ENCODE data around the gene NAA35.

Gene NAA35

DNA sequence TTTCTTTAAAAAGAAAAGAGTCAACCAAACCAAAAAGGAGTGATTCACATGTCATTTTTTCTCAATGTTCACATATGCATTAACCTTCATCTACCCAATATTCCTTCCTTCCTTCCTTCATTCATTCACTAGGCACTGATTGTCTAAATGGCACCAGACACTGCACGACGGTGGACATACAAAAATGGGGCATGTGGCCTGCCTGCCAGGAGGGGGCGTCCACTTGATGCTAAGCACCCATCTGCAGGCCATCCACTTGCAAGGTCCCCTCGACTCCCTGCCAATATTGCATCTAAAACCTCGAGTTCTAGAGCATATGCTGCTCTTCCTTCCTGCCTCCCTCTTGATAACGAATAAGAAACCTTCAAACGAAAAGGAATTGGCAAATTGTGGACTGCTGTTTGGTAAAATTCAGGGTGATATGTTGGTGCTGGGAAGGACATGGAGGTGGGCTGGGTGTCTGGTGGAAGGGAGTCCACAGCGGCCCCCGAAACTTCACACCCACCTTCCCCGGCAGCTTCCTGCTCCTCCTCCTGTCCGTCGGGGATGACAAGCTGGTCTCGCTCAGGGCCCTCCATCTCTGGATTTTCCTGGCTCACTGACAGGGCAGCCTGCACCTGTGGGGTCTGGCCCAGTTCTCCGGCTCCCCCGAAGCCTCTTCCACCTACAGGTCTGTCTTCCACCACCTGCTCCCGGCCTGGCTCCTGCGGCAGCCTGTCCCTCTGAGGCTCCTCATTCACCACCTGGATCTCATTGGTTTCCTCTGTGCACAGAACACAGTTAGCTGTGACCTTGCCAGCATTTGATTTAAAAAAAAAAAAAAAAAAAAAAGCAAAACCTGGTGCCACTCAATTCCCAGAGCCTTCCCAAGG lies 94.2 kb downstream of the NAA35 start:
- Histone ChIP-seq H3K36me3 (ENCODE audit: control insufficient read depth in 1 of 2, insufficient read depth in 2 of 2, low read length in 2 of 2) (peaks cover 0 to 20% of the 10 kb centered on the region in 2 donors), H3K4me3 (ENCODE audit: low read depth in 1 of 2, low read length in 2 of 2) (no peak overlapping the region), H3K4me1 (ENCODE audit: control insufficient read depth in 1 of 2, insufficient read depth in 2 of 2, low read length in 2 of 2) (no peaks in the 10 kb centered on the region), H3K9me3 (ENCODE audit: control insufficient read depth in 1 of 2, low read length in 2 of 2) (no peaks in the 10 kb centered on the region), H3K27me3 (ENCODE audit: low read depth, low read length) (no peaks in the 10 kb centered on the region), H3K27ac (ENCODE audit: low read length) (no peak overlapping the region)

DNA sequence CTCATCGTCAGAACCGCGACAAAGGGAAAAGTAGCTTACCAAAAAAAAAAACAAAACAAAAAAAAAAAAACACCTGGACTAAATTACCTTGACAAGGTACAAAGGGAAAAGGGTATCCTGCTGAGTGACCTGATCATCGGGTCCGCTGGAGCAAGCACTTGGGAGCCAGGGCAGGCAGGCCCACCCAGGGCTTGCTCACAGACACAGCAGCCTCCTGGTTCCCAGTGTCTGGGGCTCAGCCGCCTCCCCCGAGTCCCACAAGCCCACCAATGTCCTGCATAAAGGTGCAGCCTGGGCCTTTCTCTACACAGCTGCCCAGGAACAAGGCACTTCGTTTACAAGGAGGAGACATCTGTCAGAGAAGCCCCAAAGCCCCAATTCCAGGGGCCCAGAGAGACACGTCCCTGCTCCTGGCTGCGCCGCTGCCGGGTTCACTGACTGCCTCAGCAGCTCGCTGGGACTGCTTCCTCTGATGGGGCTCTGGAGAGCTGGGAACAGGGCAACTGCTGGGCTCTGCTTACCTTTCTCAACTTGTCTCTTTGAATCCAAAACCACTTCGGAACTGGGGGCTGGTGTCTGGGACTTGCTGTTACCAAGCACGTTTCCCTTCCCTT lies 95.0 kb downstream of the NAA35 start:
- Histone ChIP-seq H3K4me3 (ENCODE audit: low read depth in 1 of 2, low read length in 2 of 2) (no peak overlapping the region), H3K27me3 (ENCODE audit: low read depth, low read length) (no peaks in the 10 kb centered on the region), H3K9me3 (ENCODE audit: control insufficient read depth in 1 of 2, low read length in 2 of 2) (no peaks in the 10 kb centered on the region), H3K4me1 (ENCODE audit: control insufficient read depth in 1 of 2, insufficient read depth in 2 of 2, low read length in 2 of 2) (peaks cover 0 to under 1% of the 10 kb centered on the region in 2 donors), H3K27ac (ENCODE audit: low read length) (no peak overlapping the region), H3K36me3 (ENCODE audit: control insufficient read depth in 1 of 2, insufficient read depth in 2 of 2, low read length in 2 of 2) (peaks cover 0 to 20% of the 10 kb centered on the region in 2 donors)

DNA sequence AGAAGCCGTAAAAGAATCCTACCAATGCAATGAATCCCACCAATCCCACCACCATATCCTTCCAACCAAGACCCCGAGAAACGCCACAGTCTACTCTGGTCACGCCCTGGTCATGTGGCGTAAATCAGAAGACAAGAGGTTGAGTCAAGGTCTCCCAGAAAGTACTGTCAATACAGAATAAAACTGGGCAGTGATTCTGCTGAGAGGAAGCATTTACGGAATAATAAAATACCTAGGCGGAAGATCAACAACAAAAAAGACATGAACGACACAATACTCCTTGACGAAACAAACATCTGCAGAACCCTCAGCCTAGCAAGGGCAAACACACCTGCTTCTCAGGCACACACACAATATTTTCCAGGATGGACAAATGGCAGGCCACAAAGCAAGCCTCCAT lies 95.6 kb downstream of the NAA35 start:
- Histone ChIP-seq H3K27me3 (ENCODE audit: low read depth, low read length) (no peaks in the 10 kb centered on the region), H3K9me3 (ENCODE audit: control insufficient read depth in 1 of 2, low read length in 2 of 2) (no peaks in the 10 kb centered on the region), H3K36me3 (ENCODE audit: control insufficient read depth in 1 of 2, insufficient read depth in 2 of 2, low read length in 2 of 2) (peaks cover 0 to 20% of the 10 kb centered on the region in 2 donors), H3K4me1 (ENCODE audit: control insufficient read depth in 1 of 2, insufficient read depth in 2 of 2, low read length in 2 of 2) (peaks cover 0 to 7% of the 10 kb centered on the region in 2 donors), H3K4me3 (ENCODE audit: low read depth in 1 of 2, low read length in 2 of 2) (no peak overlapping the region), H3K27ac (ENCODE audit: low read length) (no peak overlapping the region)

DNA sequence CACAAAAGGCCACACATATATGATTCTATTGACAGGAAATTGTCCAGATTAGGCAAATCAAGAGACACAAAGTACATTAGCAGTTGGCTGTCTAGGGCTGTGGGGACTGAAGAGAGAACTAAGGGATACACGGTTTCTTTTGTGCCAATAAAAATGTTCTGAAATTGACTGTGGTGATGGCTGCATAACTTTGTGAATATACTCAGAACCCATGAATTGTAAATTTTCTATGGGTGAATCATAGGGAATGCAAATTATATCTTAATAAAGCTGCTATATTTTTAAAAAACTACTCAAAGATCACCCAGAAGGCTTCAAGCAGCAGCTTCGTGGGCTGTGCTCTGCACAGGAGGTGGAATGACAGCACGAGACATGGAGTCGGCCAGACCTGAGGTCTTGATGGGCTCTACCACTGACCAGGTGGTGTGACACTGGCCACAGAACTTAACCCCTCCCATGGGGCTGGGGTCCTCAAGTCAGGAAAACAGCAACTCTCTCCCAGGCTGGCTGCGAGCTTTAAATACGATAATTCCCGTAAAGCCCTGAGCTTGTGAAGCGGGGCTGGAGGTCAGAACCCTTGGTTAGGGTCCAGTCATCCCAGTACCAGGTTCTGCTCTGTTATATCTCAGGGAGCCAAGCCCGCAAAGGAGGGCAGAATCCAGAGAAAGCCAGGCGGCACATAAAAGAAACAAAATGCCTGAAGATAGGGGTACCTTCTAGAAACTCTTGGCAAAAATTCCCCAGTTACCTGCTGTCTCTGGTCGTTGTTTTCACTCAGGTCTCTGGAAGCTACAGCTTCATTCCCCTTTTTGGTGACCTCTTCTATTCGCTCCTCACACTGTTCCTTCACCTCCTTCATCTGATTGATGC lies 99.3 kb downstream of the NAA35 start:
- Histone ChIP-seq H3K27me3 (ENCODE audit: low read depth, low read length) (no peaks in the 10 kb centered on the region), H3K4me3 (ENCODE audit: low read depth in 1 of 2, low read length in 2 of 2) (no peak overlapping the region), H3K27ac (ENCODE audit: low read length) (no peak overlapping the region)

DNA sequence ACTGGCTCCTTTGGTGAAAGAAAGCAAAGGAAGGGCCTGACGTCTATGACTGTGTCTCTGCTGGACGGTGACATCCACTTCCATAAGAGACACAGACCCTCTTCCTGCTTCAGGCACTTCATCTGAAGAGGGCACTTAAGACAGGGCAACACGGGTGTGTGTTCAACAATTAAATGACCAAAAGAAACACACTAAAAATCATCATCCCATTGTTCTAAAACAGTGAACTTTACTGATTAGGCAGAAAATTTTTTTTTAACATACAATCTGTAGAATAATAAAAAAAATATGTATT lies 99.9 kb downstream of the NAA35 start:
- H3K27ac ChIP-seq (ENCODE audit: low read length), result no peak overlapping the region
- peaks cover 0 to 14% of the 10 kb centered on the region in 2 donors for H3K4me1 ChIP-seq (ENCODE audit: control insufficient read depth in 1 of 2, insufficient read depth in 2 of 2, low read length in 2 of 2)
- H3K36me3 ChIP-seq (ENCODE audit: control insufficient read depth in 1 of 2, insufficient read depth in 2 of 2, low read length in 2 of 2), result peaks cover 0 to 5% of the 10 kb centered on the region in 2 donors
- H3K27me3 ChIP-seq (ENCODE audit: low read depth, low read length), result no peaks in the 10 kb centered on the region
- no peaks in the 10 kb centered on the region for H3K9me3 ChIP-seq (ENCODE audit: control insufficient read depth in 1 of 2, low read length in 2 of 2)
- H3K4me3 ChIP-seq (ENCODE audit: low read depth in 1 of 2, low read length in 2 of 2), result no peak overlapping the region

More for the DNA sequence above, 99.3 kb downstream of the NAA35 start:
- Histone ChIP-seq H3K36me3 (ENCODE audit: control insufficient read depth in 1 of 2, insufficient read depth in 2 of 2, low read length in 2 of 2) (peaks cover 0 to 5% of the 10 kb centered on the region in 2 donors), H3K4me1 (ENCODE audit: control insufficient read depth in 1 of 2, insufficient read depth in 2 of 2, low read length in 2 of 2) (peaks cover 0 to 14% of the 10 kb centered on the region in 2 donors), H3K9me3 (ENCODE audit: control insufficient read depth in 1 of 2, low read length in 2 of 2) (no peaks in the 10 kb centered on the region)

DNA sequence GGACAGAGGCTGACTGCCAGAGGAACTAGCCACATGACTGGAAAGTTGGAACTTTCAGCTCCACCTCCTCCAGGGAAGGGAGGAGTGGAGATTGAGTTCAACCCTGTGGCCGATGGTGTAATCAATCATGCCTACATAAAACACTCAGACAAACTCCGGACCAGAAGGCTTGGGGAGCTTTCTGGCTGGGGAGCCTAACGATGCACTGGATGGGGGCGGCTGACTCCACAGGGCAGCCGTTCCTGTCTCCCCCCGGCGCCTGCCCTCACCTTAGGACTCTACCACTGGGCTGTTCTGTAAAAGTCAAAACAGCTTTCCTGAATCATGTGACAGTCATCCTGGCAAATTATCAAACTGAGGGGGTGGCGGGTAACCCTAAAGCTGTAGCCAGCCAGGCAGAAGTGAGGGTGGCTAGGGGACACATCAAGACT lies 100.4 kb downstream of the NAA35 start:
- peaks cover 0 to 14% of the 10 kb centered on the region in 2 donors for H3K4me1 ChIP-seq (ENCODE audit: control insufficient read depth in 1 of 2, insufficient read depth in 2 of 2, low read length in 2 of 2)
- no peak overlapping the region for H3K4me3 ChIP-seq (ENCODE audit: low read depth in 1 of 2, low read length in 2 of 2)
- no peak overlapping the region for H3K27ac ChIP-seq (ENCODE audit: low read length)
- peaks cover 0 to 2% of the 10 kb centered on the region in 2 donors for H3K36me3 ChIP-seq (ENCODE audit: control insufficient read depth in 1 of 2, insufficient read depth in 2 of 2, low read length in 2 of 2)
- H3K9me3 ChIP-seq (ENCODE audit: control insufficient read depth in 1 of 2, low read length in 2 of 2), result no peaks in the 10 kb centered on the region
- H3K27me3 ChIP-seq (ENCODE audit: low read depth, low read length), result no peaks in the 10 kb centered on the region

DNA sequence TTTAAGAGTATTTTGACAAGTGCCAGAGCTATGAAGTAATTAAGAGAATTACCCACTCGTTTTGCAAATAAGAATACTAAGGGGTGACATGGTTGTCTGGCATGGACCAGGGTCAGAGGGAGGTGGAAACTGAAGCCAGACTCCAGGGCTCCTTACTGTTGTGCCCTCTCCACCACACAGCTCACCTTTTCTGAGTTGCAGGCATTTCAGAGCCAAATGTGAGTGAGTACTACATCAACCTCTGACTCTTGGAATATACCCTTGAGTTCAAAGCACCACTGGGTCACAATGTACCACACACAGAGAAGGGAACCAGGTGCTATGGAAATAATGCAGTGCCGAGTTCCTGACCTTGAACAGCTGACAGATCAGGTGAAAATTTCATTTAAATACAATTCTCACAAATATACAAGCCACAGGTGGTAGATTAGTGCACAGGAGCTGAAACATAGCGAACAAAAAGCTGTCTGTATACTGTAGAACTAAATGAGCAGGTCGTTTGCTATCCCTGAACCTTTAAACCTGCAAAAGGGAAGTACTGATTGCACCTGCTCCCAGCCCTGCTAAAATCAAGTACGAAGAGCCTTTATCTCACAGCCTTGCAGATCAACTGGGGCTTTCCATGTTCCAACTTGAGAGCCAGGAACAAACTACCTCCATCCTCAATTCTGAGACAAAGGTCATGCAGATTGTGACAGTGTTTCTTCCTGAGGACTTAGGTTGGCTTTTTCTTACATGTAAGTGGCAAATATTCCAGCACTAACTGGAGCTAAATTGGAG lies 101.4 kb downstream of the NAA35 start:
- Histone ChIP-seq H3K4me3 (ENCODE audit: low read depth in 1 of 2, low read length in 2 of 2) (no peak overlapping the region), H3K9me3 (ENCODE audit: control insufficient read depth in 1 of 2, low read length in 2 of 2) (no peaks in the 10 kb centered on the region), H3K27ac (ENCODE audit: low read length) (no peak overlapping the region), H3K27me3 (ENCODE audit: low read depth, low read length) (no peaks in the 10 kb centered on the region), H3K36me3 (ENCODE audit: control insufficient read depth in 1 of 2, insufficient read depth in 2 of 2, low read length in 2 of 2) (no peaks in the 10 kb centered on the region), H3K4me1 (ENCODE audit: control insufficient read depth in 1 of 2, insufficient read depth in 2 of 2, low read length in 2 of 2) (peaks cover 0 to 14% of the 10 kb centered on the region in 2 donors)

DNA sequence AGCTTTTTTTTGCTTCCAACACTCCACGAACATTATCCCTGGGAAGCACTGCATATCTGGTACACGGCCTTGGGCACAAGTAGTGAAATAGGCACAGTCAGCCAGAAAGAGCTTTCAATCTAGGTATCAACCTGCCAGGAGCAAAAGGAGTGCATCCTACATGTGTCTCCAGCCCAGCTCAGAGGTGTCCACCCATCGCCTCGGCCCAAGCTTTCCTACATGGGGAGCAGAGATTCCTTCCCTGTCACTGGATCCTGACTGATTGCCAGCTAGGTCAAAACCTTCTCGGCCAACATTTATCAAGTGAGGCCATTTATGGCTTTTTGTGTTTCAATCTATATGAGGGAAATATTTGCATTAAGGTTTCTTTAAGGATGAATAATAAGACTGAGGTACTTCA lies 102.6 kb downstream of the NAA35 start:
- Histone ChIP-seq H3K27ac (ENCODE audit: low read length) (no peak overlapping the region), H3K4me3 (ENCODE audit: low read depth in 1 of 2, low read length in 2 of 2) (no peak overlapping the region), H3K36me3 (ENCODE audit: control insufficient read depth in 1 of 2, insufficient read depth in 2 of 2, low read length in 2 of 2) (no peaks in the 10 kb centered on the region), H3K27me3 (ENCODE audit: low read depth, low read length) (no peaks in the 10 kb centered on the region), H3K9me3 (ENCODE audit: control insufficient read depth in 1 of 2, low read length in 2 of 2) (no peaks in the 10 kb centered on the region), H3K4me1 (ENCODE audit: control insufficient read depth in 1 of 2, insufficient read depth in 2 of 2, low read length in 2 of 2) (peaks cover 0 to 14% of the 10 kb centered on the region in 2 donors)

DNA sequence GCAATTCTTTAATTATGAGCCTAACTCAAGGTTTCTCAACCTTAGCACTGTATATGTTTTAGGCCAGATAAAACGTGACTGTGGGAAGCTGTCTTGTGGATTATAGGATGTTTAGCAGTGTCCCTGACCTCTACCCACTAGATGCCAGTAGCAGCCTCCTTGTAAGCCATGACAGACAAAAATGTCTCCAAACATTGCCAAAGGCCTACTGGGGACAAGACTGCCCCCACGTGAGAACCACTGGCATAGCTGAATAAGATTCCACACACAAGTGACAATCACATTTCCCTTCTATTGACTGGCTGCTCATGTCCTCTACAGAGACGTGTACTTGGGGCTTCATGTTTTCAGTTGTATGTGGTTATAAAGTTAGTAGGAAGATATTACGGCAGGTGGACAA lies 103.1 kb downstream of the NAA35 start:
- peaks cover 0 to 14% of the 10 kb centered on the region in 2 donors for H3K4me1 ChIP-seq (ENCODE audit: control insufficient read depth in 1 of 2, insufficient read depth in 2 of 2, low read length in 2 of 2)
- H3K27ac ChIP-seq (ENCODE audit: low read length), result no peak overlapping the region
- H3K4me3 ChIP-seq (ENCODE audit: low read depth in 1 of 2, low read length in 2 of 2), result no peak overlapping the region
- no peaks in the 10 kb centered on the region for H3K27me3 ChIP-seq (ENCODE audit: low read depth, low read length)
- H3K9me3 ChIP-seq (ENCODE audit: control insufficient read depth in 1 of 2, low read length in 2 of 2), result no peaks in the 10 kb centered on the region
- H3K36me3 ChIP-seq (ENCODE audit: control insufficient read depth in 1 of 2, insufficient read depth in 2 of 2, low read length in 2 of 2), result no peaks in the 10 kb centered on the region

DNA sequence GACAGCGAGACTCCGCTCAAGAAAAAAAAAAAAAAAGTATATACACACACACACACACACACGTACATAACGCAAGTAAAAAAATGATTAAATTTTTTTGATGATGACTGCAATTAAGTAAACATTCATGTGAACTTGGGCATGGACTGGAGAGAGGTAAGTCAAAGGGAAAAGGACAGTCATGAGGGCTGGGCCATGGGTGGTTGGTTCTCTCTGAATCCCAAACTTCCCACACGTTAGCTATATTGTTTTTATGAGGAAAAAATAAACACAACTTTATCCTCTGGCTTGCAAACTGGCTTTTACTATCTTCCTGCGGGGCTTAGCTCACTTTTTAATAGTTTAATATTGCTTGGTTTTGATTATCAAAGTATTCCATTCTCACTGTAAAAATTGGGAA lies 104.7 kb downstream of the NAA35 start:
- Histone ChIP-seq H3K27me3 (ENCODE audit: low read depth, low read length) (no peaks in the 10 kb centered on the region), H3K9me3 (ENCODE audit: control insufficient read depth in 1 of 2, low read length in 2 of 2) (no peaks in the 10 kb centered on the region), H3K4me3 (ENCODE audit: low read depth in 1 of 2, low read length in 2 of 2) (no peak overlapping the region), H3K36me3 (ENCODE audit: control insufficient read depth in 1 of 2, insufficient read depth in 2 of 2, low read length in 2 of 2) (no peaks in the 10 kb centered on the region), H3K27ac (ENCODE audit: low read length) (no peak overlapping the region), H3K4me1 (ENCODE audit: control insufficient read depth in 1 of 2, insufficient read depth in 2 of 2, low read length in 2 of 2) (peaks cover 0 to 14% of the 10 kb centered on the region in 2 donors)
